ENCODE results near the gene PHC2.

Gene PHC2

GRCh38 chr1:33332357-33332789, 98.5 kb downstream of the PHC2 start:
- DNase-seq (ENCODE audit: low read depth, low spot score): no peak

GRCh38 chr1:33331444-33332356, 99.2 kb downstream of the PHC2 start:
- DNase-seq (ENCODE audit: low read depth, low spot score): no peak

- DNase-seq (ENCODE audit: low read depth, low spot score): no peak
These were observed 100.0 kb downstream of the PHC2 start for GRCh38 chr1:33330906-33331305.

GRCh38 chr1:33330361-33330890, 100.5 kb downstream of the PHC2 start:
- no peak for DNase-seq (ENCODE audit: low read depth, low spot score)

- DNase-seq (ENCODE audit: low read depth, low spot score): no peak
These were observed 101.1 kb downstream of the PHC2 start for GRCh38 chr1:33329600-33330305.

- DNase-seq (ENCODE audit: low read depth, low spot score): no peak
These were observed 102.1 kb downstream of the PHC2 start for GRCh38 chr1:33328817-33329216.

GRCh38 chr1:33327587-33328325, 103.1 kb downstream of the PHC2 start:
- no peak for DNase-seq (ENCODE audit: low read depth, low spot score)

- no peak for DNase-seq (ENCODE audit: low read depth, low spot score)
These were observed 104.1 kb downstream of the PHC2 start for GRCh38 chr1:33326785-33327184.

- no peak for DNase-seq (ENCODE audit: low read depth, low spot score)
These were observed 106.0 kb downstream of the PHC2 start for GRCh38 chr1:33324677-33325575.

- DNase-seq (ENCODE audit: low read depth, low spot score): no peak
These were observed 107.0 kb downstream of the PHC2 start for GRCh38 chr1:33323663-33324477.

- DNase-seq (ENCODE audit: low read depth, low spot score): no peak
These were observed 107.9 kb downstream of the PHC2 start for GRCh38 chr1:33322870-33323585.

- no peak for DNase-seq (ENCODE audit: low read depth, low spot score)
These were observed 108.8 kb downstream of the PHC2 start for GRCh38 chr1:33322109-33322508.

- no peak for DNase-seq (ENCODE audit: low read depth, low spot score)
These were observed 109.7 kb downstream of the PHC2 start for GRCh38 chr1:33321178-33321577.

GRCh38 chr1:33320619-33321165, 110.2 kb downstream of the PHC2 start, which contains the start of gene A3GALT2:
TSS of gene A3GALT2 (minus strand) at chr1:33321098. CDS start at chr1:33321098, 0 bp downstream.
- no peak for DNase-seq (ENCODE audit: low read depth, low spot score)

GRCh38 chr1:33319949-33320618, 110.8 kb downstream of the PHC2 start:
- no peak for DNase-seq (ENCODE audit: low read depth, low spot score)

- no peak for DNase-seq (ENCODE audit: low read depth, low spot score)
These were observed 111.5 kb downstream of the PHC2 start for GRCh38 chr1:33319186-33319948.

- no peak for DNase-seq (ENCODE audit: low read depth, low spot score)
These were observed 112.9 kb downstream of the PHC2 start for GRCh38 chr1:33317946-33318345.

- DNase-seq (ENCODE audit: low read depth, low spot score): no peak
These were observed 113.5 kb downstream of the PHC2 start for GRCh38 chr1:33317354-33317753.
